ENCODE results near the gene RNF5. TPM values are rescaled to one million over a fixed set of nuclear protein-coding genes. Genes with fewer than 3 reads are reported as not detected.

The RNF5 gene
- total and polyA plus RNA-seq, 9 of the 15 experiments (the other 6 are each of a cell fraction or from before 2014, with no cell fraction given): 62.2 to 245 (median 129) TPM

DNA sequence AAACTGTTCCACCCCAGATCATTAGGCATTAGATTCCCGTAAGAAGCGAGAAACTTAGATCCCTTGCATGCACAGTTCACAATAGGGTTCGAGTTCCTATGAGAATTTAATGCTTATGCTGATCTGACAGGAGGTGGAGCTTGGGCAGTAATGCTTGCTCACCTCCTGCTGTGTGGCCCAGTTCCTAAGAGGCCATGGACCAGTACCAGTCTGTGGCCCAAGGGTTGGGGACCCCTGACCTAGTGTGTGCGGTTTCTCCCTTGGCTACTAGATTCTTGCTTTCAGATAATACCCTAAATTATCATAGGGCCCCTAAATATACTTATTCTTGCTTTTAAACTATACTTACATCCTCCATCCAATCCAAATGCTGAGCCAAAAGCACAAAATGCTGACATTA lies 16.2 kb downstream of the RNF5 start (continued):
- TF ChIP-seq, protein P1, sequence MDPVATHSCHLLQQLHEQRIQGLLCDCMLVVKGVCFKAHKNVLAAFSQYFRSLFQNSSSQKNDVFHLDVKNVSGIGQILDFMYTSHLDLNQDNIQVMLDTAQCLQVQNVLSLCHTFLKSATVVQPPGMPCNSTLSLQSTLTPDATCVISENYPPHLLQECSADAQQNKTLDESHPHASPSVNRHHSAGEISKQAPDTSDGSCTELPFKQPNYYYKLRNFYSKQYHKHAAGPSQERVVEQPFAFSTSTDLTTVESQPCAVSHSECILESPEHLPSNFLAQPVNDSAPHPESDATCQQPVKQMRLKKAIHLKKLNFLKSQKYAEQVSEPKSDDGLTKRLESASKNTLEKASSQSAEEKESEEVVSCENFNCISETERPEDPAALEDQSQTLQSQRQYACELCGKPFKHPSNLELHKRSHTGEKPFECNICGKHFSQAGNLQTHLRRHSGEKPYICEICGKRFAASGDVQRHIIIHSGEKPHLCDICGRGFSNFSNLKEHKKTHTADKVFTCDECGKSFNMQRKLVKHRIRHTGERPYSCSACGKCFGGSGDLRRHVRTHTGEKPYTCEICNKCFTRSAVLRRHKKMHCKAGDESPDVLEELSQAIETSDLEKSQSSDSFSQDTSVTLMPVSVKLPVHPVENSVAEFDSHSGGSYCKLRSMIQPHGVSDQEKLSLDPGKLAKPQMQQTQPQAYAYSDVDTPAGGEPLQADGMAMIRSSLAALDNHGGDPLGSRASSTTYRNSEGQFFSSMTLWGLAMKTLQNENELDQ (CRISPR knock-in tag; IDR thresholded peaks at IDR 0.05; ENCODE audit: borderline replicate concordance): no peak
- TF ChIP-seq CHD4 (IDR thresholded peaks at IDR 0.05; ENCODE audit: insufficient read depth, insufficient replicate concordance, low read depth, low read length, poor library complexity, severe bottlenecking) (no peak), NFIC (IDR thresholded peaks at IDR 0.05) (no peak), BDP1 (IDR thresholded peaks at IDR 0.05; ENCODE audit: insufficient read depth, insufficient read length) (no peak), WHSC1 (IDR thresholded peaks at IDR 0.05; ENCODE audit: low read length) (no peak)
- TF ChIP-seq, protein P2, sequence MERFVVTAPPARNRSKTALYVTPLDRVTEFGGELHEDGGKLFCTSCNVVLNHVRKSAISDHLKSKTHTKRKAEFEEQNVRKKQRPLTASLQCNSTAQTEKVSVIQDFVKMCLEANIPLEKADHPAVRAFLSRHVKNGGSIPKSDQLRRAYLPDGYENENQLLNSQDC (CRISPR knock-in tag; IDR thresholded peaks at IDR 0.05): no peak

Data from K562 (cell line).